ENCODE data around the gene SLC25A29. TPM values are rescaled to one million over a fixed set of nuclear protein-coding genes. Genes with fewer than 3 reads are reported as not detected.

SLC25A29 gene
- total and polyA plus RNA-seq, 2 of the 13 experiments (the other 11 are each of a cell fraction or from before 2014, with no cell fraction given), result 12.2 to 17.2 TPM

- TF ChIP-seq SMAD9 (CRISPR knock-in tag; IDR thresholded peaks at IDR 0.05) (no peak), ZBTB3 (CRISPR knock-in tag; IDR thresholded peaks at IDR 0.05; ENCODE audit: borderline replicate concordance, low read depth) (no peak), ZNF790 (CRISPR knock-in tag; IDR thresholded peaks at IDR 0.05; ENCODE audit: borderline replicate concordance) (no peak), ZNF367 (CRISPR knock-in tag; IDR thresholded peaks at IDR 0.05; ENCODE audit: borderline replicate concordance) (no peak), HES4 (CRISPR knock-in tag; IDR thresholded peaks at IDR 0.05; ENCODE audit: borderline replicate concordance) (no peak), KLF6 (CRISPR knock-in tag; IDR thresholded peaks at IDR 0.05) (no peak), FOSL2 (CRISPR knock-in tag; IDR thresholded peaks at IDR 0.05) (0 out of 2 replicates have a peak, but pooled peaks have one; percentile 10), TCF7 (IDR thresholded peaks at IDR 0.05; ENCODE audit: low read depth) (no peak), MYC (CRISPR knock-in tag; IDR thresholded peaks at IDR 0.05; ENCODE audit: borderline replicate concordance) (no peak), ZNF496 (CRISPR knock-in tag; IDR thresholded peaks at IDR 0.05; ENCODE audit: insufficient replicate concordance) (no peak), BHLHE40 (IDR thresholded peaks at IDR 0.05; ENCODE audit: low read length) (no peak), ZNF274 (CRISPR knock-in tag; IDR thresholded peaks at IDR 0.05) (no peak), THRA (CRISPR knock-in tag; IDR thresholded peaks at IDR 0.05; ENCODE audit: borderline replicate concordance) (no peak), PHF21A (CRISPR knock-in tag; IDR thresholded peaks at IDR 0.05) (0 out of 2 replicates have a peak, but pooled peaks have one; percentile 19), ZMYM4 (CRISPR knock-in tag; IDR thresholded peaks at IDR 0.05) (no peak), HMG20A (CRISPR knock-in tag; IDR thresholded peaks at IDR 0.05; ENCODE audit: borderline replicate concordance) (peak; percentile 75), ZNF572 (CRISPR knock-in tag; IDR thresholded peaks at IDR 0.05) (no peak), SSRP1 (CRISPR knock-in tag; IDR thresholded peaks at IDR 0.05) (no peak), FOXM1 (CRISPR knock-in tag; IDR thresholded peaks at IDR 0.05) (no peak), ARNT2 (CRISPR knock-in tag; IDR thresholded peaks at IDR 0.05; ENCODE audit: low read depth) (no peak), CENPX (CRISPR knock-in tag; IDR thresholded peaks at IDR 0.05) (no peak)
- TF ChIP-seq, protein P1, sequence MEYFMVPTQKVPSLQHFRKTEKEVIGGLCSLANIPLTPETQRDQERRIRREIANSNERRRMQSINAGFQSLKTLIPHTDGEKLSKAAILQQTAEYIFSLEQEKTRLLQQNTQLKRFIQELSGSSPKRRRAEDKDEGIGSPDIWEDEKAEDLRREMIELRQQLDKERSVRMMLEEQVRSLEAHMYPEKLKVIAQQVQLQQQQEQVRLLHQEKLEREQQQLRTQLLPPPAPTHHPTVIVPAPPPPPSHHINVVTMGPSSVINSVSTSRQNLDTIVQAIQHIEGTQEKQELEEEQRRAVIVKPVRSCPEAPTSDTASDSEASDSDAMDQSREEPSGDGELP (IDR thresholded peaks at IDR 0.05; ENCODE audit: borderline replicate concordance, low read depth), result no peak
- TF ChIP-seq, protein P2, sequence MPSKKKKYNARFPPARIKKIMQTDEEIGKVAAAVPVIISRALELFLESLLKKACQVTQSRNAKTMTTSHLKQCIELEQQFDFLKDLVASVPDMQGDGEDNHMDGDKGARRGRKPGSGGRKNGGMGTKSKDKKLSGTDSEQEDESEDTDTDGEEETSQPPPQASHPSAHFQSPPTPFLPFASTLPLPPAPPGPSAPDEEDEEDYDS (CRISPR knock-in tag; IDR thresholded peaks at IDR 0.05), result no peak
- TF ChIP-seq, protein P3, sequence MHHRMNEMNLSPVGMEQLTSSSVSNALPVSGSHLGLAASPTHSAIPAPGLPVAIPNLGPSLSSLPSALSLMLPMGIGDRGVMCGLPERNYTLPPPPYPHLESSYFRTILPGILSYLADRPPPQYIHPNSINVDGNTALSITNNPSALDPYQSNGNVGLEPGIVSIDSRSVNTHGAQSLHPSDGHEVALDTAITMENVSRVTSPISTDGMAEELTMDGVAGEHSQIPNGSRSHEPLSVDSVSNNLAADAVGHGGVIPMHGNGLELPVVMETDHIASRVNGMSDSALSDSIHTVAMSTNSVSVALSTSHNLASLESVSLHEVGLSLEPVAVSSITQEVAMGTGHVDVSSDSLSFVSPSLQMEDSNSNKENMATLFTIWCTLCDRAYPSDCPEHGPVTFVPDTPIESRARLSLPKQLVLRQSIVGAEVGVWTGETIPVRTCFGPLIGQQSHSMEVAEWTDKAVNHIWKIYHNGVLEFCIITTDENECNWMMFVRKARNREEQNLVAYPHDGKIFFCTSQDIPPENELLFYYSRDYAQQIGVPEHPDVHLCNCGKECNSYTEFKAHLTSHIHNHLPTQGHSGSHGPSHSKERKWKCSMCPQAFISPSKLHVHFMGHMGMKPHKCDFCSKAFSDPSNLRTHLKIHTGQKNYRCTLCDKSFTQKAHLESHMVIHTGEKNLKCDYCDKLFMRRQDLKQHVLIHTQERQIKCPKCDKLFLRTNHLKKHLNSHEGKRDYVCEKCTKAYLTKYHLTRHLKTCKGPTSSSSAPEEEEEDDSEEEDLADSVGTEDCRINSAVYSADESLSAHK (CRISPR knock-in tag; IDR thresholded peaks at IDR 0.05; ENCODE audit: borderline replicate concordance), result no peak
These were observed 27.1 kb downstream of the SLC25A29 start (continued) for GRCh38 chr14:100279133-100279532.
